NCI-H2107 treated with DMSO at 0.1 percent for 48 hours (cell line): ENCODE data around the gene CAMK2N1.
A peak's percentile ranks its signal among the peaks of the same experiment; 100 is the strongest.
"Not testable (repeated sequence)": the region's sequence is repeated elsewhere in the genome, so short reads cannot be mapped to it uniquely, and the experiment has no call there.

Experiments
- DNase-seq: peaks from one replicate; lab custom pipeline; 2025; ENCODE audit not compliant: unreplicated experiment; lab: John Stamatoyannopoulos, UW

The CAMK2N1 gene

DNA sequence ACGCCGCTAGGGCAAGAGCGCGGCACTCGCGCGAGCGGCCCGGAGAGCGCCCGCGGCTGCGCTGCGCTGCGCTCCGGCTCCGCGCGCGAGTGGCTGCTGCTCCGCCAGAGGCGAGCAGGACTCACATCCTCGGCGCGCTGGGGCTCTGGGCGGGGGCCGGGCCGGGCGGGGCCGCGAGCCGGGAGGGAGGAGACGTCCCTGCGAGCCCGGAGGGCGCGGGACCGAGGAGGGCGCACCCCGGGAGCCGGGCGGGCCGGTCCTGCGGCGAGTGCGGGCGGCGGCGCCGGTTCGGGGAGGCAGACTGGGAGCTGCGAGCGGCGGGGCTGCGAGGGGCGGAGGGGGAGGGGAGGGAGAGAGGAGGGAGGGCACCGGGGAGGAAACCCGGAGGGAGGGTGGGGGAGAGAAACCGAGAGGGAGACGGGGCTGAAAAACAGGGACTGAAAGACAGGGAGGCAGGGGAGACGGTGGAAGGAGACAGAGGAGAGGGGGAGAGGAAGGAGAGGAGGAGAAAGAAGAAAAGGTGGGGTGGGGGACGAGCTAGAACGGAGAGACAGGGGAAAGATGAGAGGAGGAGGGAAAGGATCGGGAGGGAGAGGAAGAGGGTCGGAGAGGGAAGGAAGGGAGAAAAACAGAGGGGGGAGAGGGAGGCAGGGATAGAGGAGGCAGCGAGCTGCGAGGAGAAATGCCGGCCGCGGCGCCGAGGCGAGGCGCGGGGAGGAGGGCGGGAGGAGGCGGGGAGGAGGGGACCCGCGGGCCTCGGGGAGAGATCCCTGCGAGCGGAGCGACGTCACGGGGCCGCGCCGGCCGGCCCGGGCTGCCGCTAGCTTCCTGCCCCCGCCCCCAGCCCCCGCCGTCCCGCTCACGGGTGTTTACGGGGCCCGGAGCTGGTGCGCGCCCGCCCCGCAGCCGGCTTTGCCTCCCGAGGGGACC is at the start of gene CAMK2N1:
Gene CAMK2N1 (minus strand): TSS at position 684 of the 930 bp plus-strand sequence. CDS start 831 bp downstream, outside the sequence.
- no peak for DNase-seq

DNA sequence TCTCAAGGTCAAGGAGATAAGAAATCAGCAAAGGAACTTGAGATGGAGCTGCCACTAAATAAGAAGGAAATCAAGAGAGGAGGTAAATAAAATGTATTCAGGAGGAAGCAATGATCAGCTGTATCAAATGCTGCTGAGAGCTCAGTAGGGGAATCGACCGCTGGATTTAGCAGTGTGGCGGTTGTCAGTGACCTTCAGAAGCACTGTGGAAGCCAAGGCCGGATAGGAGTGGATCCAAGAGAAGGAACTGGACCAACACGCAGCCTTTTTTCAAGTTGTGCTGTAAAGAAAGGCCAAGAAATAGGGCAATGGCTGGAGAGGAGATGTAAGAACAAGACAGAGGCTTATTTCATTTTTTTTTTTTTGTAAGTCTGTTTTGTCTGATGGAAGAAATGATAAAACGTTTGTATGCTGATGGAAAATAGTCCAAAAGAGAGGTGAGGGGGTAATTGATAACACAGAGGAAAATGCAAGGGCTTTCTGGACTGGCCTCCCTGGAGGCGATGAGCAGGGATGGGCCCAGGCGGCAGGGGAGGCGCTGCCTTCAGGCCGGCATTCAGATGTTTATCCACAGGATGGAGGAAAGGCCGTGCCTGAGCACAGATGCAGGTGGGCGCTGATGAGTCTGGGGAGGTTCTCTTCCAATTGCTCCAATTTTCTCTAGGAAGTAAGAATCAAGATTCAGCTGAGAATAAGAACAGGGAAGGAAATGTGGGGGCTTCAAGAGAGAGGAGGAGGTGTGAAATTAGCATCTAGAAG is 48.8 kb upstream of the CAMK2N1 start:
- no peak for DNase-seq

DNA sequence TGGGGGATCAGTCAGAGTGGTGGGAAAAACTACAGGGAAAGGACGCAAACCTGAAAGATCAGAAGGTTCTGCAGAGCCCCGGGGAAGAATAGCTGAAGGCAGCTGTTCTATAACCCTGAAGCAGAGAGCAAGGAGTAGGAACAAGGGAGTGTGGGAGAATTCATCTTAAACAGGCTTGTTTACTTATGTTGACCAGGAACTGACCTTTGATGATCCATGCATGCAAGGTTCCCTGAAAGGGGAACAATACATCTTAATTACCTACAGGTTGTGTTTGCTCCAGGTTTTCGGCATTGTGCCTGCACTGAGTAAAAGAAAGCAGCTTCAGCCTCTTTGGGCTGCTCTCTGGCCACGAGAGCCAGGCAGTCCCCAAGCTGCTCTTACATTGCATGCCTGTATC is 47.6 kb upstream of the CAMK2N1 start:
- no peak for DNase-seq

DNA sequence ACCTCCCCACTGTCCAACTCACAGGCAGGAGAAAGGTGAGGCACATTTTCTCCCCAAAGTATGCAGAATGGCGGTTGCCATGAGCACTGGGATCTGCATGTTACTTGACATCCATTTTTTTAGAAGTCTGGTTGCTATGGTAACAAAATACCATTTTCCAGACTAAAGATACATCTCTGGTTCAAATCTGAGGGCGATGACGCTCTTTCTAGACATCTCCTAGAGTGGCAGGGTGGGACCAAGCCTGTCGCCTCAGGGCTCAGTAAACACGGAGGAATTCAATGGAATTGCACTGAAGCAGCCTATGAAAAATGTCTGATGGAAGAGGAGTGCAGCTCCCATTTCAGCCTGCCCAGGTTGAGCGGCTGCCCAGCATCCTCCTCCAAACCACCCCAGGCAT is 44.9 kb upstream of the CAMK2N1 start:
- DNase-seq = no peak

DNA sequence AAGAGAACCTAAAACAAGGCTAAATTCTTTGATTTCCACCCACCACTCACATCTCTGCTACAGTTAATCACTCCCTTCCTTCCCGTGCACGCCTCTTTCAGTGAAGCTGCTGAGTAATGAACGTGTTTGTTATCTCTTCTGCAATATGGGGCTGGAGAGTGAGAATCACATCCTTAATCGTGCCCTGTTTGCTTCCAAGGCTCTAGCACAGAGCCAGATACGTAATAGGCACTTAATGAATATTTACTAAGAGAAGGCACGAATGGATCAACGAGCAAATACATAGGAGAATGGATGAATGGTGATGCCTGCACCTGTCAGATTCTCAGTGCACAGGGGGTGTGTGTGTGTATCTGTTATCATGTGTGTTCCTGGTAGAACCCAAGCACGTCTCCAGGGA is 44.3 kb upstream of the CAMK2N1 start:
- no peak for DNase-seq

DNA sequence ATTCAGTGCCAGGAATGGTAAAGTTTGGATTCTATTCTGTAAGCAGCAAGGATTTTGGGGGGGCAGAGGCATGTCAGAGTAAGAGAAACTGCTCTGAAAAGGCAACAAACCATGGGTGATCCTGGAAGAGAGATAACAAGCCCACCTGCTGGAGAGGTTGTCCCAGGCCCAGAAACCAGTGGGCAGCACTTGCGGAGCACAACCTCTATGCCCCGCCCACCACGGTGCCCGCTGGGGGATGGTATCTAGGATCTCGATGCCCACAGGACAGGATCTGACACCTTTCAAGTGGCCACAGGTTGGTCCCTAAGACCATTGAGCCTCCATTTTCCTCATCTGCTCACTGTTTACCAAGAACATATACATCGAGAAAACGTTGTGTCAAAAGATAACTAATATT is 42.2 kb upstream of the CAMK2N1 start:
- no peak for DNase-seq

DNA sequence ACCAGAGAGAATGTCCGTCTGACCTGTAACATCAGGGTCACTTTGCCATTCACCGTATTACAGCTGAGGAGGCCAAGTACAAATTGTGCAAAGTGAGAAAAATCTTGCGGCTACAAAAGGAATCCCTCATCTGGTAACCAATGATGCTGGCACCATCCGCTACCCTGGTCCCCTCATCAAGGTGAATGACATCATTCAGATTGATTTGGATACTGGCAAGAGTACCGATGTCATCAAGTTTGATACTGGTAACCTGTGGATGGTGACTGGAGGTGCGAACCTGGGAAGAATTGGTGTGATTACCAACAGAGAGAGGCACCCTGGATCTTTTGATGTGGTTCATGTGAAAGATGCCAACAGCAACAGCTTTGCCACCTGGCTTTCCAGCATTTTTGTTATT is 40.3 kb upstream of the CAMK2N1 start:
- no peak for DNase-seq

DNA sequence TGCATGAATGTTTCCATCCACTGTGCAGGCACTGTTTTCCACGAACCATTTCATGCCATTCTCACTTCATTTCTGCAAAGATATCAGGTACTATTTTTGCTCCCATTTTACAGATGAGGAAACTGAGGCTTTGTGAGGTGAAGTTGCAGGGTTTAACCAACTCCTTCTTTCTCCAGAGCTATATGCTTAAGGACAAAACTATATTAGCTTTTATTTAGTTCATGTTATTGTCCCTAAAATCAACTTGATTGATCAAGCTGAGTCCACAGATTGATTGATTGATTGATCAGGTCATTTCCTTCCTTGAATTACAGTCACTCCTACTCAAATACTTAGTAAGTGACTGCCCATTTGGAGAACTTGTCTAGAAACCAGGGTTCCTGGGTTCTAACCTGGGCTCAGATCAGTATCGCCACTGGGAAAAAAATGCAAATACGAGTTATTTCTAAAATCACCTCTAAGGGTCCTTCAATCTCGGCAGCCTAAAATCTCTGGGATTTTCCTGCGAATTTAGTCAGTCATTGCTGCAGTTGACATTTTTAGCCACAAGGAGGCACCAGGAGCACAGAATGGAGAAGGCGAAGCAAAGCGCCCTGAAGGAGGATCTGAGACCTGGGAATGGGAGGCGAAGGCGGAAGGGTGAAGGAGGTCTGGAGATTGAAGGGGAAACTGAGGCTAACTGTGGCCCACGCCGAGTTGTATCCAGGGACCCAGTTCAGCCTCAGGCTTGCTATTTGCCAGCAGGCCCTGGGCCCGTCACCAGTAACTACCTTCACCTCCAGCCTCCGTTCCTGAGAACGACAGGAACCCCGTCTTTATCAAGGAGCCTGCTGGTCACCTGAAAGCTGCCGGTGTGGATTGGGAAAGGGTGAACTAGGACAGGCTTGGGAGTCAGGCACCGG is 36.2 kb upstream of the CAMK2N1 start:
- peak; percentile 56 for DNase-seq

DNA sequence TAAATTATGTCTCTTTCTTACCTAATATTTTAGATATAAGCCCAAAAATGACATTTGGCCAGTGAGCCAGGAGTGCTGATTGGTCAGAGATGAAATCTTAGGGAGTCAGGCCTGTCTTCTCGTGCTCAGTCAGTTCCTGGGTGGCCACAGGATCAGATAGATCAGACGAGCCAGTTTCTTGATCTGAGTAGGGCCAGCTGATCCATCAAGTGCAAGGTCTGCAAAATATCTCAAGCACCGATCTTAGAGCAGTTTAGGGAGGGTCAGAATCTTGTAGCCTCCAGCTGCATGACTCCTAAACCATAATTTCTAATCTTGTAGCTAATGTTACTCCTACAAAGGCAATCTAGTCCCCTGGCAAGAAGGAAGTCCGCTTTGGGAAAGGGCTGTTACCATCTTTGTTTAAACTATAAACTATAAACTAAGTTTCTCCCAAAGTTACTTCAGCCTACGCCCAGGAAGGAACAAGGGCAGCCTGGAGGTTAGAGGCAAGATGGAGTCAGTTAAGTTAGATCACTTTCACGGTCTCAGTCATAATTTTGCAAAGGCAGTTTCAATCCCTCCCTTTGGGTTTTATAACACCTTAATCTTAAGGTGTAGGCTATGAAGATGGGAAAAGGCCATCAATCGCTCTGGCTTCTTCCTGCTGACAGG is 33.7 kb upstream of the CAMK2N1 start:
- DNase-seq = not testable (repeated sequence)

DNA sequence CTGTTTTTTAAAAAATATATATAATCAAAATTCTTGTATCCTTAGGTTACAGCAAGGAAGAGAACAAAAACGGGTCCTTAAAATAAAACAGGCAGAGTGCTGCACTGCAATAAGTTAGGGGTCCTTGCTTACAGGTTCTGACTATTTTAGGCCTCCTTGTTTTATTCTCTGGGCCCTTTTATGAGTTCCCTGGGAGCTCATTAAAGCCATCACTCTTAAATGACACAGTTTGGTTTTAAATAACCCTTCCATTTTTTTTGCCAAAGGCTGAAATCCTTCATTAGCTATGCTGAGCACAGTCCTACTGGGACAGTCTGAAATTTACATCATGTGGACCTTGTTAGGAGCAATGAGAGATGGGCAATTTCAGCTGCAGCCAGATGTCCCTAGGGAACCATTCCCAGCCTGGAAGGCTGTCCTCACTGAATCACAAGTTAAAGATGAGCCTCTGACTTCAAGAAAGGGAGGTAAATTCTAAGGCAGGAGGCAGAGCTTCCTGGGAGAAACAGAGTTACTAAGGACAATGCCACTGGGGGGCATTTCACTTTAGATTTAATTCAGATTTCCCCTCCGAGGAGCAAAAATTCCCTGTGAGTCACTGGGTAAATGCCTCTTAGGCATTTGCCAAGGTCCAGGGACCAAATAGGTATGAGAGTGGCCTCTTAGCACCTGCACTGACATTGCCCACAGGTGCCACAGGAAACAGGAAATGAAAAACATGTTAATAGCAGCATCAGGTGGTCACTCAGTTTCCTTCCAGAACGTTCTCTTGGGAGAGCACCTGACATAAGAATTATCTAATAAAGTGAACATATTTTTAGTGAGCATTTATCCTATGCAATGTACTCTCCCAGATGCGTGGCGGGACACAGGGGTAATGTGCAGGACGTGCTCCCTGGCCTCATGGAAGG is 25.8 kb upstream of the CAMK2N1 start:
- DNase-seq = no peak

DNA sequence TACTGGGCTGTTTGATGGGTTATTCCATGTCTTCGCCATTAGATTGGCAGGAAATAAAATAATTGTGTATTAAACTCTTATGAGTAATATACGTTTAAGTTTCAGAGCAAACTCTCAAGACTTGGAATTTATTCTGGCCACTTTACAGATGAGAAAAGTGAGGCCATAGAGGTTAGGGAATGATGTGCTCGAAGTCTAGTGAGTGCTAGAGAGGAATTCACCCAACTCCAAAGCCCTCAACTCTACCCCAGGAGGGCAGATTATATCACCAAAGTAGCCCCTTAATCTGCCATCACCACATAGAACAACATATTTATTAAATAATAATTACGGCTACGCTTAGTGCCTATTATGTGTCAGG is 22.4 kb upstream of the CAMK2N1 start:
- DNase-seq = no peak

DNA sequence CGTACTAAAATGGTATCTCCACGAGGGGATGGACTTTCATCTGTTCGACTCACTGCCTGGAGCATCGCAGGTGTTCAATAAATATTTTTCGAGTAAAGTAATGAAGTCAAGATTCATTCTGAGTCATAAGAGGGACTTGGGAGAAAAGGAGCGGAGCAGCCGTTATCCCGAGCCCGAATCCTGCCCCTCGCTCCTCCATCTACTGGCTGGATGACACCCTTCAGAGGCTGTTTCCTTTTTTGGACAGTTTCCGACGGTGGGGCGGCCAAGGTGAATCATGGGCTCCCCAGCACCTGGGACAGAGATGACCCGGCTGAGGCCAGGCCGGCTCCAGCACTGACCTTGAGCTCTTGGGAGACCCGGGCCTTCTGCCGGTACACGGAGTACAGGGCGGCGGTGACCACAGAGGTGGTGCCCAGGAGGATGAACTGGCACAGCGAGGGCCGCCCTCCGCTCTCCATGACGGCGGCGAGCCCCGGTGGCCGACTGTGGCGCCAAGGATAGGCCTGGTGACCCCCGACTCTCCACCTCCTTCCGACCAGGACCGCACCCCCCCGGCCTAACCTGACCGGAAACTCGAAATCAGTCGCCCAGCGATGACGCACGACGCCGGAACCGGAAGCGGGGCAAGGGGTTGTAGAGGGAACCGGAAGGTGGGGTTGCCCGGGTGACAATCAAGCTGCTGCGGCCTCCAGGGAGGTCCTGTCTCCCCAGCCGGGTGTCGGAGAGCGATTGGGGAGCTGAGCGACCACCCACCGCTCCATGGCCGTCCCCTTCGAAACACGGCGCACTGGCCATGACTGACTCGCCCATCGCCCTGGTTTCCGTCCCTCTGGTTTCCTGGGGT is 21.8 kb upstream of the CAMK2N1 start, which contains the start of gene MUL1:
Gene MUL1 (minus strand): TSS at position 588 of the 847 bp plus-strand sequence. CDS start 127 bp downstream, at position 461.
- DNase-seq = peak; percentile 61

DNA sequence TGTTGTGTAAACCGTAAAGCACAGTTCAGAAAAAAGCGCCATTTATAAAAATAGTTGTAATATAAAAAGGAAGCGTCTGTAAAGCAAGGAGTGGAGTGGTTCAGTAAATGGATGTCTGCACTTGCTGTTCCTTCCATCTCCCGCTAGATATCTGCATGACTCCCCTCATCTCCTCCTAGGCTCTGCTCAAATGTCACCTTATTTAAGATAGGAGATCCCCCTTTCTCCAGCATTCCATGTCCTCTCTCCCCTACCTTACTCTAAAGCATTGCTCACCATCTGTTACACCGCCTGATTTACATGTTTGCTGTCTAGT is 21.2 kb upstream of the CAMK2N1 start:
- DNase-seq = no peak

DNA sequence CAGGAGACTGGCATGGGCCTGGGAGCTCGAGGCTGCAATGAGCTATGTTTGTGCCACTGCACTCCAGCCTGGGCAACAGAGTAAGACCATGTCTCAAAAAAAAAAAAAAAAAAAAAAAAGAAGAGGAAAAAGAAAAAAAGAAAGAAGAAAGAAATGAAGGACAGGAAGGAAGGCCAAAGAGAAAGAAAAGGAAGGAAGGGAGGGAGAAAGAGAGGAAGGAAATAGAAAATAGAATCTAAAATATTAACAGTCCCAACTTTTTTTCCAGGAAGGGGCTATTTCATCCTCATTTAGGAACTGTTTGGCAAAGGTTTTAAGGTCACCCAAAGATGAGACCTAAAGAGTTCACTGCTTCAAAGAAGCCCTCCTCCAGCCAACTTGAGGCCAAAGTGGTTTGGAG is 19.5 kb upstream of the CAMK2N1 start:
- DNase-seq = no peak

DNA sequence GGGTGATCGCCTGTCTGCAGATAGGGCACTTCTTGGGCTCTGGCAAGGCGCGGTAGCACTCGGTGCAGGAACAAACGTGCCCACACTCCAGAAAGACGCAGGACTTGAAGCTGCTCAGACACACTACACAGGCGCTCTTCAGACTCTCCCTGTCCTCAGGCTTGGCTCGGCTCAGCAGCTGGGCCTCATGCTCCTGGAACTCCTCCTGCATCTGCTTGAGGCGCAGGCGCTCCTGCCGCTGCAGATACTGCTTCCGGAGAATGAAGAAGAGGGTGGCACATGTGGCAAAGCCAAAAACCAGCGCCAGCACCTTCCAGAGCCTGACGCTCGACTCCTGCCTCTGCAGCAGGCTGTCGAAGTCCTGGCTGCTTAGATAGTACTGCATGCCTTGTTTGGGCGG is 14.7 kb upstream of the CAMK2N1 start:
- DNase-seq = no peak

DNA sequence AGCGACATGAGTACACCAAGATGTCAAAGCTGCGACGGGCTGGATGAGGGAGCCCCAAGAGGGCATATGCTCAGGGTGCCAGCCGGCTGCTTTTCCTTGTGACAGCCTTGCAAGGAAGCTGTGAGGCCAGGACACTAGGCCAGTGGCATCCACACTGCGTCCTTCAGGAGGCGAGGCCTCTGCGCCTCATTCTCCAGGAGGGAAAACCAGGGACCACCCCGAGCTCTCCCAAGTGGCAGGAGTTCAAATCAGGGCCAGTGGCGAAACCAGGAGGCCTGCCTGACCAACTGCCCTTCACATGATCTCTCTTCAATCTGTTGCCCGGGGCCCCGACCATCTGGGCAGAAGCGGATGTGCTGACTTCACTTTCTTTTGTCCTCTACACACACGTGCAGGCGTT is 13.7 kb upstream of the CAMK2N1 start:
- DNase-seq = no peak

DNA sequence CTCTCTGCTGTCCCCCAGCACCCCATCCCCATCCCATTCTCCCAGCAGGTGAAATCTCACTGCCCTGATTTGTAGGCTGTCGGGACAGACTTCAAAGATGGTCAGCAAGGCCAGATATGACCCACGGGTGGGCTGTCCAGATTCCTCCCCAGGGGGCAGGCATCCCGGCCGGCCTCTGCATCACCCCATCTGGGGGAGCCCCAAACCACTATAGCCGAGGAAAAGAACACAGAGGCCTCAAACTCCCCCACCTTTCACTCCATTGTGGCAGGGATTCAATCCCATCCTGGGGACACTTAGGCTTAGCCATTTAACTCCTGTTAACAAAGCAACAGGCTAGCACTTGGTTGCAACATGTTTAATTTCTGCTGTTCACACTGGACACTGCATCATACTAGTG is 13.1 kb upstream of the CAMK2N1 start:
- no peak for DNase-seq

DNA sequence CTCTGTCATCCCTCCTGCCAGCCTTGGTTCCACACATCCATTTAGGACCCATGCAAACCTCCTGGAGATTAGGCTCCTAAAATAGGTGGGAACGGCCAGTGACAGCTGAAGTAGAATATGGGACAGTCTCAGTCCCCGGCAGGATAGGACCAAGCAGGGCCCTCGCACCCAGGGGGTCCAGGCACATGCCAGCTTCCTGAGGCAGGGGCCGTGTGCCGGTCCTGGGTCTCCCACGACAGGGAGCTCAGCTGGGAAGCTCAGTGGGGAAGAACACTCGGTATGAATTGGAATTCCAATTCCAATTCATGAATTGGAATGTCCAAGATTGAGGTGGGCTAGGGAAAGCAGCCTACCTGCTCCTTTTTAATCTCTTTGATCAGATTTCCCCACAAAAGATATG is 12.1 kb upstream of the CAMK2N1 start:
- DNase-seq = no peak

DNA sequence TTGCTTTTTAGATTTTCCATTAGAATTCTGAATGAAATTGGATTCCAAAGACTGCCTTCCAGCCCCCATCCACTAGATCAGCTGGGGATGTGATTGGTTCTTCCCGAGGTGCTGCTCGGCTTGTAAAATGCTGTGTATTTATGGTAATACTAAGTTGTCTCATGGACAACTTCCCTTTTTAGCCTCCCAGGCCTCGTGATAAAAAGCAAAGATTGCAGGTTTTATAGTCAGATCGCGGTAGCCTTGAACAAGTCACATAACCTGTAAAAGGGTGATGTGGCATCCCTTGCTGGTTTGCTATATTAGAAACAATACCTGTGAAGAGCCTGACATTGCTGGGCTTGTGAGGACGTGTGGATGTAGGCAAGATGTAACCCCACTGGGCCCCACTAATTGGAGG is 11.5 kb upstream of the CAMK2N1 start:
- DNase-seq = no peak
